Measurements from ENCODE around the gene GRIA4.

- TF ChIP-seq CTCF (IDR thresholded peaks at IDR 0.05; ENCODE audit: low read depth, low read length) (no peak), EZH2phosphoT487 (IDR thresholded peaks at IDR 0.05; ENCODE audit: low read depth) (no peak)
These were observed 378.3 kb downstream of the GRIA4 start for GRCh38 chr11:105988197-105988596.
